Stimulated activated CD4-positive, alpha-beta T cell treated with anti-CD3 and anti-CD28 coated beads, Interleukin-15, amount 100 ng/mL, for 24 hours (primary cell): ENCODE measurements around the gene NFATC1.

Experiments used
- DNase-seq: peaks from one replicate; pipeline ENCODE4 v3.0.0-alpha.2; 2020

Gene NFATC1

DNA sequence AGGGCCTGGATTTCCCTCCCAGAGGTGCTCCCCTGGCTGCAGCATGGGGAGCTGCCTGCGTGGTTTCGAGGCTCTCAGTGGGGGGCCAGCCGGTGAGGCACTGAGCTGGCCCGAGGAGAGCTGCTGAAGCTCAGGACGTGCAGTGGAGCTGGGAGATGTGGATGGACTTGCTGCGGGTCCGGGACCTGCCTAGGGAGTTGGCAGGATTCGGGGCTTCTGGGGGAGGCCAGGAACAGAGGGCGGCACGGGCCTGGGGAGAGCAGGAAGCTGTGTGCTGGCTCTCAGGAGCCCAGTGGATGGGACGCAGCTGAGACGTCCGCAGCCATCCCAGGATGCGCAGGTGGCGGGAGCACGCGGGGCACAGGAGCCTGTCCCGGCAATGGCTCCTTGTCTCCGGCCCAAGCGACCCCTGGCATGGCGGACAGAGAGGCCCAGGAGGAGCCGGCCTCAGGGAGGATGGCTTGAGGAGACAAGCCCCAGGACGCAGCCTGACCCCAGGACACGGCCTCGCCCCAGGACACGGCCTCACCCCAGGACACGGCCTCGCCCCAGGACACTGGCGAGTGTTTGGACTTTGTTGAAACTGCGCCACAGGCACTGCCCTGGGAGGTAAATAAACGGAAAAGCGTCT is 116.1 kb downstream of the NFATC1 start:
- DNase-seq = peak; percentile 1

GRCh38 chr18:79512461-79513380 is 117.0 kb downstream of the NFATC1 start:
- peak; percentile 1 for DNase-seq

DNA sequence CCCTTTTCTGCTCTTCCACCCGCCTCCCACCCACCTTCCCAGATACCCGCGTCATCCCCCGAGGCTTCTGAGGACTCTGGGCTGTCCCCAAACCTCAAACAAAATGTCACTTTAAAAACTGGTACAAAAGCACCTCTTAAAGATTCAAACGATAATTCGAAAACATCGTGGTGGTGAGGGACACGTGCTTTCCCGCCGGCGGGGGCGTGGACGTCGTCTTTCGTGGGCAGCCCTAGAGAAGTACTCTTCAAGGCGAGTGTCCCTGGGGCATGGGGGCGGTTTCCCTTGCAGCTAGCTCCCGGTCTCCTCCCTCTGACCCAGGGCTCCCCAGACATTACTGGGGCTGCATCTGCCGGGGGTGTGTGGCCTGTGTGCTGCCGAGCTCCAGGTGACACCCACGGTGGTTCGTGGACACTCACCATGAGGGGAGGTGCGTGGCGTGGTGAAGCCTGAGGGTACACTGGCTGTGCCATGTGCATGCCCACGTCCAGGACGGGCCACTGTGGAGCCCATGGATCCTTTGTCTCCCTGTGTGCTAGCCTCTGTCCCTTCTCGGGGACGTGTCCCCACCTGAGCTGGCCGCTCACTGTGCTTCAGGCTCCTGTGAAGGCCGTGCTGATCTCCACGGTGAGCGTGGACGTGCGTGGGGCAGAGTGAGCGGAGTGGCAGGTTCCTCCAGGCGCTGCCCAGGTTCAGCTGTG is 117.8 kb downstream of the NFATC1 start:
- DNase-seq = peak; percentile 1

DNA sequence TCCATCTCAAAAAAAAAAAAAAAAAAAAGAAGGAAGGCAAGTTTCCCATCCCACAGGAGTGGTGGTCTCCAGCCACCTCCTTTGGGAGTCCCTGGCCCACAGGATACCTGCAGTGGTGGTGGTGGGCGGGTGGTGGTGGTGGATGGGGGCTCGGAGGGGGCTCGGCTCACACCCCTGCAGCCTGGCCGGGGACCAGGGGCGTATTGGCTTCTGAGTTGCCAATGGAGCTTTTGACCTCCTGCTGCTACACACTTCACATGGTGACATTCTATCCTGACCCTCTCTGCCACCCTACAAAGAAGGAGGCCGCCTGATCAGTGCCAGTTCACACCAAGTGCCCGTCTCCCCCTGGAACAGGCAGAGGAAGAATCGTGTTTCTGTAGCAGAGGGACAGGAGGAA is 119.6 kb downstream of the NFATC1 start:
- DNase-seq = no peak

- no peak for DNase-seq
These were observed 120.2 kb downstream of the NFATC1 start for GRCh38 chr18:79515944-79516351.

DNA sequence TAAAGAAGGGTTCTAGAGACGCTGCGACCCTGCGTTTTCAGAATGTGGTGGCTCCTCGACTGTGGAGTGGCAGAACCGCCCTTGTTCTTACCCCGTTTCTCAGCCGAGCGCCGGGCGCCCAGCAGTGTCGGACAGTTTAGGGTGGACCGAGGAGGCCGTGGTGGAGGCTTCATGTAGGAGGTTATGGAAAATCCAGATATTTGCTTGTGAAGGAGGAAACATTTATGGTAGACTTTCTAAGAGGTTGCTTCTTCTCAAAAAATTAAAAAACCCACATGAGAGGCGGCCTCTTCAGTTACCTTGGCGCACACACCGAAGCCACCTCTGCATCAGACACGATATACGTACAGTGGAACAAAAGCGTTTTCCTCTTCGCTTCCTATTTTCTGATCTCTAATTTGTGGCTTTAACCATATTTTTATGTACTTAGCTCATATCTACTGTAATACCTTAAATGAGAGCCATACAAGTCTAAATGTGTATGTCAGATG is 120.8 kb downstream of the NFATC1 start:
- DNase-seq = no peak

GRCh38 chr18:79517341-79517740 is 121.6 kb downstream of the NFATC1 start:
- DNase-seq = peak; percentile 73

DNA sequence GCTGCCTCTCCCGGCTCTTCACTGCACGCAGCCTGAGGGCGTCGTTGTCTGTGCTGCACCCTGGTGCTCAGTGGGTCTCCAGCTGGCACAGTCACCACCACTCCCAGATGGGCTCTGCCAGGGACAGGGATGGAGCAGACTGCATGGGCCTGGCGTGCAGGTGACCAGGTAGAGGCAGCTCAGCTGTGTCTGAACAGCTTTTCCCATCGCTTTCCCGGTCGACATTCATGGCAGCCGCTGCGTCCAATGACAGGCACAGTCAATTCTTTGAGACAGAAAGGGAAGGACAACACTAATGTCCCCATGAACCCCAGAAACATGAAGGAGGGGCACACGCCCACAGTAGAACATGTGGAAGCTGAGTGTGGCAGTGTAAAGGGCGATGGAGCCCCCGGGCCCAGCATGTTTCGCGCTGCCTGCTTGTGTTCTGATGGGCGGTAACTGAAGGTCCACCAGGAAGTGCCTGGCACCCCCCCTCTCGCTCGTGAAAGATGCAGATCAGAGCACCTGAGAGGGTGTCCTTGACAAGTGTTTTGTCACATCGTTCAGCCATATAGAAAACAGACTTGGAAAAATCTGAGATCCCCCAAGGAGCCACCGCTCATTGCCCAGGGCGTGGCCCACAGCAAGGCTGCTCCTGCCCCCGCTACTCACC is 122.4 kb downstream of the NFATC1 start:
- no peak for DNase-seq

- no peak for DNase-seq
These were observed 123.0 kb downstream of the NFATC1 start for GRCh38 chr18:79518683-79519128.

DNA sequence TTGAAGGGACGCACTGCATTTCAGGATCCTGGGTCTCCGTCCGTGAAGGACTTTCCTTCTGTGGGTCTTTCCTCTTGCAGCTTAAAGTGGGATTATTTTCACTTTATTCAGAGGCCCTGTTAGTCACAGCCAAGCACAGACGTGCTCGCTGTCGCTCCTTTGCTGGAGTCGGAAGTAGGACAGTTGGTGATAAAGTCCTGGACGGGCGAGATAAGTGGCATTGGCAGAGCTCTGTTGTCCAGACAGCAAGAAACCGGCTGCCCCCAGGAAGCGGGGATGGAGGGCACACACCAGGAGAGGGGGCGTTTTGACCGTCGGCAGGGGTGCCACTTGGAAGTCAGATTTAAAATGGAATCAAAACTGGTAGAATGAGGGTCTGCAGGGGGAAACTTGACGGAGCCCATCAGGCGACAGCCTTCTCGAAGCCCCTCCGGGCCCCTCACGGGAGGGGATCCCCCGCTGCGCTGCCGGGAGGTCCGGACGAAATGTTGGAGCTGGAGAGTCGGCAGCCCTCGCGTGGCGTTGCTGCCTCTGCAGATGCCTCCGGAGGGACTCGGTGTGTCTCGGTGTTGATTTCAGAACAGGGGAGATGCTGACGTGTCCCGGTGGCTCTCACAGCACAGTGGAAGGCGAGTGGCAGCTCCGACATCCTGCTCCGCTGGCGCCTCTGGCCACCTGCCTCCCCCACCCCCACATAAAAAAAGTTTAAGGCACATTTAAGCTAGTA is 124.2 kb downstream of the NFATC1 start:
- peak; percentile 76 for DNase-seq

DNA sequence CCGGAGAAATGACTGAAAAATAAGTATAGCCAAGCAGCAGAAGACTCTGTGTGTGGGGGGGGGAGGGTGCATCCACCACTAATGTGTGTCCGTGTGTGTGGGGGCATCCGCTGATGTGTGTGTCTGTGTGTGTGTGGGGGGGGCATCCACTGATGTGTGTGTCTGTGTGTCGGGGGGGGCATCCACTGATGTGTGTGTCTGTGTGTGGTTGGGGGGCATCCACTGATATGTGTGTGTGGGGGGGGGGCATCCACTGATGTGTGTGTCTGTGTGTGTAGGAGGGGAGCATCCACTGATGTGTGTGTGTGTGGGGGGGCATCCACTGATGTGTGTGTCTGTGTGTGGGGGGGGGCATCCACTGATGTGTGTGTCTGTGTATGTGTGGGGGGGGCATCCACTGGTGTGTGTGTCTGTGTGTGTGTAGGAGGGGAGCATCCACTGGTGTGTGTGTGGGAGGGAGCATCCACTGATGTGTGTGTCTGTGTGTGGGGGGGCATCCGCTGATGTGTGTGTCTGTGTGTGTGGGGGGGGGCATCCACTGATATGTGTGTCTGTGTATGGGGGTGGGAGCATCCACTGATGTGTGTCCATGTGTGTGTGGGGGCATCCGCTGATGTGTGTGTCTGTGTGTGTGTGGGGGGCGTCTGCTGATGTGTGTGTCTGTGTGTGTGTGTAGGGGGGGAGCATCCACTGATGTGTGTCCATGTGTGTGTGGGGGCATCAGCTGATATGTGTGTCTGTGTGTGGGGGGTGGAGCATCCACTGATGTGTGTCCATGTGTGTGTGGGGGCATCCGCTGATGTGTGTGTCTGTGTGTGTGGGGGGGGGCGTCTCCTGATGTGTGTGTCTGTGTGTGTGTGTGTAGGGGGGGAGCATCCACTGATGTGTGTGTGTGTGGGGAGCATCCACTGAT is 125.0 kb downstream of the NFATC1 start:
- no peak for DNase-seq

- DNase-seq = no peak
These were observed 125.9 kb downstream of the NFATC1 start for GRCh38 chr18:79521416-79522205.

DNA sequence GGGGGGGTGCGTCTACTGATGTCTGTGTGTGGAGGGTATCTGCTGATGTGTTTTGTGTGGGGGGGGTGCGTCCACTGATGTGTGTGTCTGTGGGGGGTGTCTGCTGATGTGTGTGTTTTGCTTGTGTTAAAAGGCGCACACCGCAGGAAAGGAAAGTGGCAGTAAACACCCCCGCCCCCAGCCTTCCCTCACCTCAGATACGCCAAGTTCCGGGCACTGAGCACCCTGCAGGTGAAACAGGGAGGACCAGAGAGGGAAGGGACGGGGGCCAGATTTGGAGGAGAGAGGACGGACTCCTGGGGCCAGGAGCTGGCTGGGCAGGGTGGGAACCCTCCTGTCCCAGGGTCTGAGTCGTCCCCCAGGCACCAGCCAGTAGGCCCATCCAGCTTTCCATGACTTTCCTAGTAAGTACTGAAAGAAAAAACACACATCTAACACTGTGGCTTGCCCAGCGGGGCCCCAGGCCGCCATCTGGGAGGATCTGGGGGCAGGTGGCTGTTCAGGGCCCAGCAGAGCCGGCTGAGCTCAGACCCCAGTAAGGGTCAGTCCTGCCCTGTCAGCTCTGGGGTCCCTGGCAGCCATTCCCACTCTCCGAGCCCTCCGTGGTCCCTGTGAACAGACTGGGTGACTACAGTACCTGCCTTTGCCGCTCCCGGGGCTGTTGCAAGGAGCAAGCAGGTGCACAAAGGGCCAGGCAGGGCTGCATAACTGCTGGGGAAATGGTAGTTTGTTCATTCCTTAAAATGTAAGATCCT is 126.9 kb downstream of the NFATC1 start:
- DNase-seq = peak; percentile 81

- peak; percentile 81 for DNase-seq
These were observed 127.5 kb downstream of the NFATC1 start for GRCh38 chr18:79523206-79523735.

DNA sequence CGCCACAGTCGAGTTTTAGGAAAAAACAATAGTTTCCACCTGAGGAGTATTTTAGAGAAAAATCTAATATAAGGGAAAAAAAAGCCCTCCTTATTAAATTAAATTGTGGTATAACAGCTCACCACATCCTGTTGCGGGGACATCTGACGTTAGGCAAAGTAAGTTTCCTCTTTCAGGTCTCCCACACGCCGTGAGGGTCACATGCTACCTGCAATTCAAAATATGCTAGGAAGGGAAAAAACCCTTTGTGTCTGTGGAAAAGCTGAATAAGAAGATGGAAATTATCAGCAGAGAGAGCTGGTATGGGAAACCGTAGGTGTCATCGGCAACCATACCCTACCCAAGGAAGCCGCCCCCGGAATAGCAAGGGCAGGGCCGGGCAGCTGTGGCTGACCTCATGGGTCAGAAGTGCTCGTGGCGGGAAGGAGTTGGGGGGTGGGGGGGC is 128.0 kb downstream of the NFATC1 start:
- peak; percentile 88 for DNase-seq

DNA sequence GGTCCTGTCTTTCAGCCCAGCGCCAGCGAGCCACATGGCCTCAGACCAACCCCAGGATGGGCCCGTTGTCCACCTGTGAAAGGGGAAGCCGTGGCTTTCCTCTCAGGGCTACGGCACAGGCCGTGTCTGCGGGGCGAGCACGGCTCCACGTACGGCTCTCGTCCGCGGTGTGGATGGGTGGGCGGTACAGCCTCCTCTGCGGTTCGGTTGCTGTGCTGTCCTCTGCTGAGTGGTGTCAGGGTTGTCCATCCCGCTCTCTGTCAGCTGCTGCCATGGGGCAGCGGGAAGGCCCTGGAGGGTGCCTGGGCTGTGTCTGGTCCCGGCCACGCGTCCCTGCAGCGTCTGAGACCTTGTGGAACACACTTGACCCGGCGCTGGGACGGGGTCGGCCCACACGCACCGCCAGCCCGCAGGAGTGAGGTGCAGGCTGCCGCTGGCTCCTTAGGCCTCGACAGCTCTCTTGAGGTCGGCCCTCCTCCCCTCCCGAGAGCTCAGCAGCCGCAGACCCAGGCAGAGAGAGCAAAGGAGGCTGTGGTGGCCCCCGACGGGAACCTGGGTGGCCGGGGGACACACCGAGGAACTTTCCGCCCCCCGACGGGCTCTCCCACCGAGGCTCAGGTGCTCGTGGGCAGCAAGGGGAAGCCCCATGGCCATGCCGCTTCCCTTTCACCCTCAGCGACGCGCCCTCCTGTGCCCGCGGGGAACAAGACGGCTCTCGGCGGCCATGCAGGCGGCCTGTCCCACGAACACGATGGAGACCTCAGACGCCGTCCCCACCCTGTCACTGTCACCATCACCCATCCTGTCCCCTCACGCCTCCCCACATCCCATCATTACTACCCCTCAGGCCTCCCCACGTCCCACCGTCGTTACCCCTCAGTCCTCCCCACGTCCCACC is 128.7 kb downstream of the NFATC1 start:
- peak; percentile 76 for DNase-seq

DNA sequence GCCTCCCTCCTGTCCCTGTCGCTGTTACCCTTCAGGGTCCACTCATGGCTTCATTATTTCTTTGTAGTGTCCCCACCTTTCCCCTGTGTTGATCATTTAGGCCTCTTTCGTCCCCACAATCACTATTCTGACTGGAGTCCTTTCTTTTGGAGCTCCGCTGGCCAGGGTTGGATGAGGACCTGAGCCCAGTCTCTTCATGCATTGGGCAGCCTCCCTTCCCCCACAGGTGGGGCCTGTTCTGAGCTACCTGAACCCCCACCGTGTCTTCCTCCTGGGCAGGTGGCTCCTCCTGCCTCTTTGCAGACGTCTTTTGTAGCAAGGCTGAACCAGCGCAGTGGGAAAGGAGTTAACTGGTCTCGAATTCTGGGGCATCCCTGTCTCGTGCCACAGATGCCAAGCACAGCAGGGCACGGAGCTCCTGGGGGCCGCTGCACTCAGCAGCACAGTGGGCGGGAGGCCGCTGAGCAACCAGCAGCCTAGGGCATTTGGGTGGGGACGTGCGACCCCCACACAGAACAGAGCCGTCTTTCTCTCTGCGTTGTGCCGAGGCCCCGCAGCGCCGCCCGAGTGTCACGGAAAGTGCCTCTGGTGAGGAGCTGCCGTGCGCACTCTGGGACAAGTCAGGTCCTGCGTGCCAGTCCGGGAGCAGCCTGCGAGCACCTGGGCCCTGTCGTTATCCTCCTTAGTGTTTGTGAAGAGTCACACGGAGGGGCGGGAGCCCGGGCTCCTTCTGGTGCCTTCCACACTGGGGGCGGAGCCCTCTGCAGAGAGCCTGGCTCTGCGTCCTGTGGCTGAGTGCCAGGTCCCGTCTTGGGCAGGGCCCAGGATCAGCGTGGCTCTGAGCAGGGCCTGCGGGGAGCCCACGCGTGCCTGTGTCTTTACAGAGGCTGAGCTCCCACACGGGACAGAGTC is 130.1 kb downstream of the NFATC1 start:
- no peak for DNase-seq
